K562 (cell line): ENCODE results near the gene TRMU. TPM values are rescaled to one million over a fixed set of nuclear protein-coding genes. Genes with fewer than 3 reads are reported as not detected.
A peak's percentile ranks its signal among the peaks of the same experiment; 100 is the strongest.

Experiments used
- CBFA2T2 ChIP-seq: fragments of 450-650 bp; conservative IDR thresholded peaks from 2 replicates; pipeline ENCODE4 v1.6.1; 2017; ENCODE audit warnings: mild to moderate bottlenecking
- CSDE1 ChIP-seq, 2 experiments: fragments of 450-650 bp; IDR thresholded peaks; 2 replicates each; pipeline ENCODE4 v1.6.1; 2016; ENCODE audit warnings: mild to moderate bottlenecking in 1 of 2
- GTF2A2 ChIP-seq: IDR thresholded peaks from 2 replicates; pipeline ENCODE4 v1.6.1; 2016; ENCODE audit warnings: mild to moderate bottlenecking, missing genetic modification characterization, missing compliant biosample characterization
- HDAC6 ChIP-seq: IDR thresholded peaks from 2 replicates; pipeline ENCODE4 v1.6.1; 2012; ENCODE audit warnings: low read depth, mild to moderate bottlenecking, control low read depth, inconsistent platforms, low read length, moderate library complexity
- NR2C2 ChIP-seq, 2 experiments: fragments of 200-800 bp in 1 of 2; sonication (Bioruptor generic) in 1 of 2; sonication (generic) in 1 of 2; formaldehyde crosslinking in 1 of 2; IDR thresholded peaks; 2 replicates each; pipeline versions ENCODE4 v1.6.1 to v1.8.0; 2016 to 2022; ENCODE audit warnings: mild to moderate bottlenecking in 1 of 2, missing compliant biosample characterization in 1 of 2, missing genetic modification characterization in 1 of 2, missing genetic modification reagents in 1 of 2
- PCBP1 ChIP-seq: fragments of 200-400 bp; formaldehyde crosslinking; IDR thresholded peaks from 2 replicates; pipeline ENCODE4 v1.6.1; 2018; ENCODE audit warnings: mild to moderate bottlenecking, low read depth, low read length; ENCODE audit not compliant: poor library complexity, severe bottlenecking
- RAD51 ChIP-seq: fragments of 450-650 bp; IDR thresholded peaks from 2 replicates; pipeline ENCODE4 v1.7.1; 2016; ENCODE audit warnings: low read depth, mild to moderate bottlenecking, borderline replicate concordance
- RFX5 ChIP-seq: IDR thresholded peaks from 2 replicates; pipeline ENCODE4 v1.6.1; 2011; ENCODE audit warnings: low read depth, mild to moderate bottlenecking, improper control_type of control experiment, low read length
- SFPQ ChIP-seq: fragments of 200-400 bp; formaldehyde crosslinking; IDR thresholded peaks from 2 replicates; pipeline ENCODE4 v1.6.1; 2017; ENCODE audit warnings: mild to moderate bottlenecking, low read depth, low read length, moderate library complexity
- SIN3A ChIP-seq, 2 experiments: fragments of 150-350 bp in 1 of 2; IDR thresholded peaks; 2 replicates each; pipeline ENCODE4 v1.6.1; 2011 to 2016; ENCODE audit warnings: borderline replicate concordance in 2 of 2, low read depth in 2 of 2, low read length in 2 of 2, mild to moderate bottlenecking in 2 of 2, moderate library complexity in 2 of 2; ENCODE audit not compliant: control insufficient read depth in 1 of 2
- TAL1 ChIP-seq: fragments of 450-650 bp; IDR thresholded peaks from 2 replicates; pipeline ENCODE4 v1.6.1; 2016; ENCODE audit warnings: mild to moderate bottlenecking
- TFAM ChIP-seq: fragments of 250-450 bp; sonication (Bioruptor Pico); conservative IDR thresholded peaks from 2 replicates; pipeline ENCODE4 v1.5.0; 2021; ENCODE audit warnings: mild to moderate bottlenecking, moderate library complexity
- TGIF2 ChIP-seq: sonication (generic); formaldehyde crosslinking; IDR thresholded peaks from 2 replicates; pipeline ENCODE4 v1.8.1; 2022; ENCODE audit warnings: mild to moderate bottlenecking, missing genetic modification reagents, moderate library complexity
- ZBTB26 ChIP-seq: fragments of 450-650 bp; formaldehyde crosslinking; IDR thresholded peaks from 2 replicates; pipeline ENCODE4 v1.4.0; 2022; ENCODE audit warnings: missing genetic modification characterization
- ZBTB9 ChIP-seq: fragments of 450-650 bp; formaldehyde crosslinking; IDR thresholded peaks from 2 replicates; pipeline ENCODE4 v1.4.0; 2020; ENCODE audit warnings: mild to moderate bottlenecking, moderate library complexity
- ZNF224 ChIP-seq: sonication (generic); formaldehyde crosslinking; IDR thresholded peaks from 2 replicates; pipeline ENCODE4 v1.8.0; 2022; ENCODE audit warnings: mild to moderate bottlenecking, missing genetic modification reagents
- ZNF263 ChIP-seq: sonication (generic); formaldehyde crosslinking; IDR thresholded peaks from 2 replicates; pipeline ENCODE4 v1.8.0; 2022; ENCODE audit warnings: mild to moderate bottlenecking, missing genetic modification reagents, borderline replicate concordance
- ZNF354B ChIP-seq: fragments of 250-450 bp; sonication (Bioruptor Pico); IDR thresholded peaks from 2 replicates; pipeline ENCODE4 v1.4.0; 2020
- ZNF41 ChIP-seq: fragments of 250-450 bp; sonication (Bioruptor Pico); conservative IDR thresholded peaks from 2 replicates; pipeline ENCODE4 v1.4.0; 2020; ENCODE audit warnings: mild to moderate bottlenecking
- polyA plus RNA-seq, 8 experiments: library from polyadenylated mRNA; depleted of rRNA in 4 of 8; stranded (reverse) in 5 of 8; unstranded in 3 of 8; fragments of >200 nt; fragmentation: Nextera tagmentation in 2 of 8; fragmentation: Illumina TruSeq in 1 of 8; extraction: Ambion mirVana in 2 of 8; extraction: Trizol in 1 of 8; gene quantifications; 2 replicates each; pipeline versions ENCODE4 v1.2.1 to v1.2.3, GENCODE V29; 2011 to 2014; ENCODE audit warnings: inconsistent platforms in 1 of 8, missing spikeins in 1 of 8
- total RNA-seq, 7 experiments: library from RNA; depleted of rRNA in 6 of 7; stranded (reverse); fragments of >200 nt in 6 of 7; fragmentation: Illumina TruSeq in 2 of 7; extraction: Trizol in 2 of 7; gene quantifications; 2 replicates each; pipeline versions ENCODE4 v1.2.1 to v1.2.3, GENCODE V29; 2011 to 2021; ENCODE audit warnings: low replicate concordance in 1 of 7
- TF ChIP-seq, protein P1 (sequence below): IDR thresholded peaks from 2 replicates; pipeline ENCODE4 v1.6.1; 2012; ENCODE audit warnings: low read depth, low read length, improper control_type of control experiment, borderline replicate concordance

TRMU gene
- total and polyA plus RNA-seq, 9 of the 15 experiments (the other 6 are each of a cell fraction or from before 2014, with no cell fraction given), result 2.3 to 49.9 (median 35.3) TPM

- TF ChIP-seq RAD51 (no peak), GTF2A2 (tag) (no peak), CBFA2T2 (no peak), TAL1 (no peak), ZNF41 (CRISPR knock-in tag) (no peak), RFX5 (no peak), PCBP1 (no peak), ZBTB26 (CRISPR knock-in tag) (no peak), ZNF263 (CRISPR knock-in tag) (no peak), ZNF354B (CRISPR knock-in tag) (no peak), TFAM (no peak), TGIF2 (no peak; the same call in 1 of the 2 replicates), ZNF224 (CRISPR knock-in tag) (no peak), HDAC6 (no peak), SFPQ (no peak), SIN3A (IDR thresholded peaks at IDR 0.05; ENCODE audit: borderline replicate concordance in 2 of 2, control insufficient read depth in 1 of 2, low read depth in 2 of 2, low read length in 2 of 2) (0 out of 4 replicates have a peak, but pooled peaks of 1 of the 2 experiments have one; percentile 27), ZBTB9 (CRISPR knock-in tag) (no peak), CSDE1 (IDR thresholded peaks at IDR 0.05) (no peak), NR2C2 (CRISPR knock-in tag; IDR thresholded peaks at IDR 0.05) (no peak), NR2C2 (tag; IDR thresholded peaks at IDR 0.05) (peak; percentile 81)
- TF ChIP-seq, protein P1, sequence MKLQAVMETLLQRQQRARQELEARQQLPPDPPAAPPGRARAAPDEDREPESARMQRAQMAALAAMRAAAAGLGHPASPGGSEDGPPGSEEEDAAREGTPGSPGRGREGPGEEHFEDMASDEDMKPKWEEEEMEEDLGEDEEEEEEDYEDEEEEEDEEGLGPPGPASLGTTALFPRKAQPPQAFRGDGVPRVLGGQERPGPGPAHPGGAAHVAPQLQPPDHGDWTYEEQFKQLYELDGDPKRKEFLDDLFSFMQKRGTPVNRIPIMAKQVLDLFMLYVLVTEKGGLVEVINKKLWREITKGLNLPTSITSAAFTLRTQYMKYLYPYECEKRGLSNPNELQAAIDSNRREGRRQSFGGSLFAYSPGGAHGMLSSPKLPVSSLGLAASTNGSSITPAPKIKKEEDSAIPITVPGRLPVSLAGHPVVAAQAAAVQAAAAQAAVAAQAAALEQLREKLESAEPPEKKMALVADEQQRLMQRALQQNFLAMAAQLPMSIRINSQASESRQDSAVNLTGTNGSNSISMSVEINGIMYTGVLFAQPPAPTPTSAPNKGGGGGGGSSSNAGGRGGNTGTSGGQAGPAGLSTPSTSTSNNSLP, result no peak
These were observed 39.0 kb upstream of the TRMU start, which contains the start of gene GTSE1 (continued) for GRCh38 chr22:46296257-46297150.
